GM12878 (cell line): ENCODE measurements around the gene IREB2. TPM values are rescaled to one million over a fixed set of nuclear protein-coding genes. Genes with fewer than 3 reads are reported as not detected.

Experiments
- ATAC-seq: fragments of 200-7000 bp; cut with Tn5 transposase; 3 replicates; pipeline ENCODE4 v1.9.1; 2020; ENCODE audit warnings: mild to moderate bottlenecking, moderate library complexity
- BruUV-seq: library from RNA; stranded (reverse); fragments of 400-500 nt; replicated peaks from 2 replicates; lab custom pipeline; 2021; lab: Mats Ljungman, UMichigan
- CTCF ChIA-PET: fragments of 300-600 bp; sonication (Branson Sonifier 250); formaldehyde crosslinking; extraction: SDS; loops from one replicate; lab custom pipeline; 2021; ENCODE audit warnings: inconsistent platforms; lab: Yijun Ruan, JAX
- POLR2A ChIA-PET: fragments of 350-600 bp; formaldehyde crosslinking; extraction: SDS; loops from one replicate; lab custom pipeline; 2021; ENCODE audit warnings: inconsistent platforms; lab: Charles Lee
- RAD21 ChIA-PET: fragments of 300-600 bp; sonication (Branson Sonifier 250); formaldehyde crosslinking; loops from one replicate; lab custom pipeline; 2023; ENCODE audit warnings: antibody characterized with exemption; ENCODE audit not compliant: unreplicated experiment; lab: Charles Lee
- SMC1A ChIA-PET: fragments of 300-600 bp; sonication (Branson Sonifier 250); formaldehyde crosslinking; loops from one replicate; lab custom pipeline; 2023; ENCODE audit not compliant: unreplicated experiment, uncharacterized antibody; lab: Charles Lee
- DNase-seq: peaks from one replicate; pipeline ENCODE4 v3.0.0-alpha.2; 2011; ENCODE audit warnings: low read depth, low spot score
- FAIRE-seq: peaks from 3 replicates; lab custom pipeline; 2011; peaks lifted over from hg19 to GRCh38; lab: Jason Lieb, UNC
- H2AFZ ChIP-seq: 2 replicates; pipeline ENCODE4 v1.6.0; 2011; ENCODE audit warnings: low read depth, low read length, control low read depth; ENCODE audit not compliant: control insufficient read depth
- H3K27ac ChIP-seq: 2 replicates; pipeline ENCODE4 v1.5.1; 2011; ENCODE audit warnings: control low read depth; ENCODE audit not compliant: control insufficient read depth, insufficient read depth
- H3K27me3 ChIP-seq, 2 experiments: replicated peaks in 1 of 2; 2 replicates each; pipeline versions ENCODE4 v1.6.0 to v1.6.1; 2011; ENCODE audit warnings: low read length in 1 of 2; ENCODE audit not compliant: control insufficient read depth in 2 of 2, insufficient read depth in 2 of 2
- H3K36me3 ChIP-seq, 2 experiments: 2 replicates each; pipeline ENCODE4 v1.5.1; 2011; ENCODE audit warnings: low read length in 1 of 2; ENCODE audit not compliant: control insufficient read depth in 2 of 2, insufficient read depth in 2 of 2
- H3K4me1 ChIP-seq: 2 replicates; pipeline ENCODE4 v1.6.1; 2011; ENCODE audit warnings: mild to moderate bottlenecking, low read length, moderate library complexity, mixed read lengths; ENCODE audit not compliant: control insufficient read depth, insufficient read depth
- H3K4me2 ChIP-seq: 2 replicates; pipeline ENCODE4 v1.6.0; 2011; ENCODE audit warnings: control low read depth; ENCODE audit not compliant: control insufficient read depth, insufficient read depth
- H3K4me3 ChIP-seq: fragments of 200-600 bp; sonication (generic); 2 replicates; pipeline ENCODE4 v1.5.1; 2016
- H3K79me2 ChIP-seq: 2 replicates; pipeline ENCODE4 v1.6.0; 2011; ENCODE audit warnings: low read length; ENCODE audit not compliant: control insufficient read depth, insufficient read depth
- H3K9ac ChIP-seq: 2 replicates; pipeline ENCODE4 v1.8.0; 2011; ENCODE audit warnings: low read length, control low read depth, mixed read lengths; ENCODE audit not compliant: control insufficient read depth, insufficient read depth
- H3K9me3 ChIP-seq: replicated peaks from 3 replicates; pipeline ENCODE4 v1.5.1; 2011; ENCODE audit warnings: mild to moderate bottlenecking, low read length; ENCODE audit not compliant: control insufficient read depth, insufficient read depth
- H4K20me1 ChIP-seq: 2 replicates; pipeline ENCODE4 v1.6.0; 2011; ENCODE audit not compliant: control insufficient read depth, insufficient read depth
- CUX1 ChIP-seq: IDR thresholded peaks from 2 replicates; pipeline ENCODE4 v1.6.1; 2012; ENCODE audit warnings: improper control_type of control experiment, low read depth, low read length; ENCODE audit not compliant: insufficient replicate concordance
- POLR2AphosphoS5 ChIP-seq: IDR thresholded peaks from 2 replicates; pipeline ENCODE4 v1.6.1; 2011; ENCODE audit warnings: mild to moderate bottlenecking, low read length, inconsistent platforms
- SRF ChIP-seq, 2 experiments: IDR thresholded peaks; 2 replicates each; pipeline ENCODE4 v1.6.1; 2011; ENCODE audit warnings: low read depth in 2 of 2, low read length in 2 of 2, mild to moderate bottlenecking in 1 of 2, moderate library complexity in 1 of 2
- ZBTB33 ChIP-seq: fragments of 450-650 bp; IDR thresholded peaks from 2 replicates; pipeline ENCODE4 v1.6.1; 2017; ENCODE audit warnings: mild to moderate bottlenecking
- ZNF687 ChIP-seq: fragments of 450-650 bp; IDR thresholded peaks from 2 replicates; pipeline ENCODE4 v1.6.1; 2017; ENCODE audit warnings: mild to moderate bottlenecking, moderate library complexity
- WGBS: methylation state at CpG from one replicate; pipeline ENCODE4 v1.1.6; 2016; ENCODE audit warnings: low lambda C conversion rate; ENCODE audit not compliant: insufficient replicate concordance, insufficient coverage; ENCODE audit errors: missing lambda C conversion rate; 5-methylcytosine and 5-hydroxymethylcytosine counted together
- in situ Hi-C: fragments of 300-500 bp; cut with MboI; formaldehyde crosslinking; loops from 9 replicates; pipeline ENCODE4 v1.14.3; 2018; ENCODE audit warnings: mixed read lengths
- intact Hi-C: fragments of 100-400 bp; cut with micrococcal nuclease; formaldehyde crosslinking; loops from one replicate; pipeline ENCODE4 v1.14.2; 2022; ENCODE audit not compliant: unreplicated experiment
- polyA plus RNA-seq, 11 experiments: library from polyadenylated mRNA; depleted of rRNA in 4 of 11; unstranded in 6 of 11; stranded (reverse) in 5 of 11; fragments of >200 nt; fragmentation: Nextera tagmentation in 4 of 11; fragmentation: Illumina TruSeq in 1 of 11; extraction: Ambion mirVana in 4 of 11; extraction: Trizol in 1 of 11; gene quantifications; 1 replicate in 1 of 11; 2 replicates in 10 of 11; pipeline versions ENCODE4 v1.2.1 to v1.2.3, GENCODE V29; 2011 to 2016; ENCODE audit warnings: inconsistent platforms in 2 of 11, missing spikeins in 2 of 11, low read depth in 1 of 11
- total RNA-seq, 4 experiments: library from RNA; depleted of rRNA in 3 of 4; stranded (reverse); fragments of >200 nt in 3 of 4; fragmentation: Illumina TruSeq in 1 of 4; extraction: Trizol in 1 of 4; gene quantifications; 2 replicates each; pipeline versions ENCODE4 v1.2.1 to v1.2.3, GENCODE V29; 2013 to 2021

Gene IREB2
- total and polyA plus RNA-seq, 10 of the 15 experiments (the other 5 are each of a cell fraction or from before 2014, with no cell fraction given), result 13.0 to 52.4 (median 24.4) TPM

DNA sequence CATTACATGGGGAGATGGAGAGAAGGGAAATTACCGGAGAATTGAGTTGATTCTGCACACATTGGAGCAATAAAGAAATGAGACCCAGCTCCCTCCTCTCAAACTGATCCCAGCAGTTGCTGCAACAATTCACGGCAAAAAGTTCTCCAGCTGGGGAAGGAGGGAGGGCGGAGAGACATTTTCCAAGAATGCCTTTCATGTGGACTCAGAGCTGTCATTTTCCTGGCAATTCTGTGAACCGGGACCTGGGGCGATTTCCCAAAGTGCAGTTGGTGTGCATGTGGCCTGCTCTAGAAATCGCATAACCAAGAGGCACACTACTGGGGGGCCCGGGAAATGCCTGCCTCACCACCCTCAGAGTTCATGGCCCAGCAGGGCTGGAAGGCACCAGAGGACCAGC is 48.7 kb upstream of the IREB2 start:
- 63% methylated on average over 7 of the region's 7 CpGs for WGBS
- Histone ChIP-seq H3K27ac (no peak overlapping the region), H3K4me2 (no peak overlapping the region), H4K20me1 (no peaks in the 10 kb centered on the region), H3K4me1 (no peaks in the 10 kb centered on the region), H3K27me3 (peaks cover 0 to 1% of the 10 kb centered on the region in 2 experiments; a peak in 2 of 4 replicates), H3K36me3 (no peaks in the 10 kb centered on the region), H3K9me3 (no peaks in the 10 kb centered on the region), H2AFZ (no peak overlapping the region), H3K79me2 (no peaks in the 10 kb centered on the region), H3K4me3 (no peak overlapping the region), H3K9ac (no peak overlapping the region)
- FAIRE-seq (no peak), ATAC-seq (no peak), DNase-seq (no peak)
- intact Hi-C loops, result no loop called here
- ChIA-PET SMC1A (no interaction called here), RAD21 (no interaction called here), POLR2A (no interaction called here), CTCF (no interaction called here)
- no peak for TF ChIP-seq POLR2AphosphoS5
- TF ChIP-seq SRF (IDR thresholded peaks at IDR 0.05; ENCODE audit: low read depth in 2 of 2, low read length in 2 of 2), result no peak
- TF ChIP-seq CUX1, result no peak
- no peak for TF ChIP-seq ZNF687
- TF ChIP-seq ZBTB33, result no peak
- in situ Hi-C loops, result no loop called here
- BruUV-seq, result no TSS peak
